Panc1 (cell line): ENCODE measurements around the gene SCARB2. TPM values are rescaled to one million over a fixed set of nuclear protein-coding genes. Genes with fewer than 3 reads are reported as not detected.

ENCODE experiments used
- ATAC-seq: fragments of 200-7000 bp; cut with Tn5 transposase; 2 replicates; pipeline ENCODE4 v1.9.1; 2020; ENCODE audit warnings: mild to moderate bottlenecking, moderate library complexity
- BruUV-seq: library from RNA; stranded (reverse); fragments of 400-500 nt; replicated peaks from 2 replicates; lab custom pipeline; 2021; lab: Mats Ljungman, UMichigan
- CTCF ChIA-PET: fragments of 300-600 bp; sonication (Branson Sonifier 250); formaldehyde crosslinking; loops from one replicate; lab custom pipeline; 2022; ENCODE audit warnings: antibody characterized with exemption; lab: Charles Lee
- POLR2A ChIA-PET: fragments of 300-600 bp; sonication (Branson Sonifier 250); formaldehyde crosslinking; loops from one replicate; lab custom pipeline; 2022; ENCODE audit warnings: antibody characterized with exemption; lab: Charles Lee
- DNase-seq: peaks from one replicate; pipeline ENCODE4 v3.0.0-alpha.2; 2010; ENCODE audit warnings: low read depth, low spot score
- H3K27ac ChIP-seq: 2 replicates; pipeline ENCODE4 v1.5.1; 2011; ENCODE audit warnings: mild to moderate bottlenecking, low read length, inconsistent platforms
- H3K27me3 ChIP-seq: fragments of 200-500 bp; sonication (Bioruptor generic); 2 replicates; pipeline ENCODE4 v1.6.0; 2014; ENCODE audit warnings: low read length, inconsistent platforms; ENCODE audit not compliant: control insufficient read depth, insufficient read depth
- H3K36me3 ChIP-seq: fragments of 200-500 bp; sonication (Bioruptor generic); 2 replicates; pipeline ENCODE4 v1.5.1; 2014; ENCODE audit warnings: inconsistent platforms, mild to moderate bottlenecking, low read length, moderate library complexity; ENCODE audit not compliant: control insufficient read depth, insufficient read depth
- H3K4me1 ChIP-seq: 2 replicates; pipeline ENCODE4 v1.5.1; 2011; ENCODE audit warnings: inconsistent platforms, mild to moderate bottlenecking, low read length, moderate library complexity; ENCODE audit not compliant: control insufficient read depth, insufficient read depth
- H3K4me3 ChIP-seq, 2 experiments: 2 replicates each; pipeline ENCODE4 v1.5.1; 2011 to 2012; ENCODE audit warnings: low read depth in 2 of 2, low read length in 2 of 2, mild to moderate bottlenecking in 2 of 2, inconsistent platforms in 1 of 2, moderate library complexity in 1 of 2
- H3K9me3 ChIP-seq: fragments of 200-500 bp; sonication (Bioruptor generic); 2 replicates; pipeline ENCODE4 v1.5.1; 2014; ENCODE audit warnings: low read depth, mild to moderate bottlenecking, inconsistent platforms, low read length, moderate library complexity; ENCODE audit not compliant: control insufficient read depth, insufficient read depth
- POLR2AphosphoS5 ChIP-seq: IDR thresholded peaks from 2 replicates; pipeline ENCODE4 v1.6.1; 2012; ENCODE audit warnings: mild to moderate bottlenecking, low read depth, low read length, moderate library complexity
- REST ChIP-seq, 2 experiments: IDR thresholded peaks; 2 replicates each; pipeline ENCODE4 v1.6.1; 2011 to 2012; ENCODE audit warnings: low read depth in 2 of 2, control low read depth in 1 of 2, low read length in 1 of 2, mild to moderate bottlenecking in 1 of 2, moderate library complexity in 1 of 2; ENCODE audit not compliant: insufficient read depth in 1 of 2
- SIN3A ChIP-seq: IDR thresholded peaks from 2 replicates; pipeline ENCODE4 v1.6.1; 2012; ENCODE audit warnings: low read depth, mild to moderate bottlenecking, low read length, moderate library complexity, borderline replicate concordance; ENCODE audit not compliant: insufficient read depth
- TCF7L2 ChIP-seq: IDR thresholded peaks from 2 replicates; pipeline ENCODE4 v1.6.1; 2011; ENCODE audit warnings: mild to moderate bottlenecking, low read depth, low read length, inconsistent platforms
- in situ Hi-C: cut with HindIII; loops from 2 replicates; pipeline ENCODE4 v1.10.0; 2016; ENCODE audit warnings: low sequenced_read_pairs, low pct_unique_long_range_greater_than_20kb
- intact Hi-C: fragments of 100-400 bp; cut with micrococcal nuclease; formaldehyde crosslinking; loops from one replicate; pipeline ENCODE4 v1.10.0; 2022; ENCODE audit not compliant: unreplicated experiment
- total RNA-seq: library from RNA; stranded (reverse); gene quantifications from one replicate; pipeline ENCODE4 v1.2.1, GENCODE V29; 2021; ENCODE audit not compliant: unreplicated experiment
- TF ChIP-seq, protein P1 (sequence below): fragments of 450-650 bp; IDR thresholded peaks from 2 replicates; pipeline ENCODE4 v1.5.1; 2017; ENCODE audit warnings: mild to moderate bottlenecking

SCARB2 gene
- total RNA-seq, 1 experiment from 2014 or later = 59.4 TPM

DNA sequence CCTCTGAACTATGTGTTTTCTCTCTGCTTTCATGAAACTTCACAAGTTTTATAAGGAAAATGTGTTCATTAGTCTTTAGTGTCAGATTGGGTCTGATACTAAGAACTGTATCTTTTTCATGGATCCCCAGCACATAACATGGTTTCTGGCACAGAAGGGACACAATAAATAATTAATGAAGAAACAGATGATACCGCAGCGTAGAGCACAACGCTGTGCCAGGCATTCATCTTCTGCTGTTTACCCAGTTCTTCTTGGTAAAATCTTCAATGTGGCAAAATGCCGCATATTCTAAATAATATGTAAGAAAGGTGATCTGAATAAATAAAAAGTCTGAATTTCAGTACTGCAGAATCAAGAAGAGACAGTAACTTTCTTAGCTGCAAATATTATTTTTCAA, 12.3 kb downstream of the SCARB2 start:
- no peaks in the 10 kb centered on the region for H3K9me3 ChIP-seq
- intact Hi-C loops = no loop called here
- POLR2A ChIA-PET = no interaction called here

DNA sequence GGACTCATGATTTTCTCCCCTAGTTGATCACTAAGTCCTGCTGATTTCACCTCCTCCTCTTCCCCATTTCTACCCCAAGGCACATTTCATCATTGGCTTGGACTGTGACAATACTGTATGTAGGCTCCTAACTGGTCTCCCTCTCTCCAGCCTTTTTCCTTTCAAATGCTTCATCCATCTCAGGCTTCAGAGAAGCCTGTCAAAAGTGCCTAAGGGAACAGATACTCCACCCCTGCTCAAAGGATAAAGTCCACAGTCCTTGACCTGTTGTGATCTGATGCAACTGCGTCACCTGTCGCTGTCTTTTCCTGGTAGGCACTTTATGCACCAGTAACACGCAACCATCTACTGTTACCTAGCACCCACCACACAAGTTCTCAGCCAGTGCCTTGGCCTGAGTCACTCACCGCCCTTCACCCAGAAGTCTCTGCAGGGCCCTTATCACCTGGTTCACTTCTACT, 12.8 kb downstream of the SCARB2 start:
- CTCF ChIA-PET = interaction anchor here (0.5 kb wide), 1 partner anchor 16 kb away, joined by 3 read pairs; no protein-coding TSS in a partner anchor
- H3K9me3 ChIP-seq = no peaks in the 10 kb centered on the region
- H3K36me3 ChIP-seq = no peaks in the 10 kb centered on the region
- in situ Hi-C loops (no loop called here), intact Hi-C loops (no loop called here)
- no peak; the same call in 1 of the 2 replicates for ATAC-seq
- TF ChIP-seq TCF7L2 (no peak), REST (IDR thresholded peaks at IDR 0.05; ENCODE audit: insufficient read depth in 1 of 2, low read depth in 2 of 2, low read length in 1 of 2) (no peak), SIN3A (no peak), POLR2AphosphoS5 (no peak)
- TF ChIP-seq, protein P1, sequence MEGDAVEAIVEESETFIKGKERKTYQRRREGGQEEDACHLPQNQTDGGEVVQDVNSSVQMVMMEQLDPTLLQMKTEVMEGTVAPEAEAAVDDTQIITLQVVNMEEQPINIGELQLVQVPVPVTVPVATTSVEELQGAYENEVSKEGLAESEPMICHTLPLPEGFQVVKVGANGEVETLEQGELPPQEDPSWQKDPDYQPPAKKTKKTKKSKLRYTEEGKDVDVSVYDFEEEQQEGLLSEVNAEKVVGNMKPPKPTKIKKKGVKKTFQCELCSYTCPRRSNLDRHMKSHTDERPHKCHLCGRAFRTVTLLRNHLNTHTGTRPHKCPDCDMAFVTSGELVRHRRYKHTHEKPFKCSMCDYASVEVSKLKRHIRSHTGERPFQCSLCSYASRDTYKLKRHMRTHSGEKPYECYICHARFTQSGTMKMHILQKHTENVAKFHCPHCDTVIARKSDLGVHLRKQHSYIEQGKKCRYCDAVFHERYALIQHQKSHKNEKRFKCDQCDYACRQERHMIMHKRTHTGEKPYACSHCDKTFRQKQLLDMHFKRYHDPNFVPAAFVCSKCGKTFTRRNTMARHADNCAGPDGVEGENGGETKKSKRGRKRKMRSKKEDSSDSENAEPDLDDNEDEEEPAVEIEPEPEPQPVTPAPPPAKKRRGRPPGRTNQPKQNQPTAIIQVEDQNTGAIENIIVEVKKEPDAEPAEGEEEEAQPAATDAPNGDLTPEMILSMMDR = no peak
- H3K4me3 ChIP-seq = no peak overlapping the region
- peaks cover 9% of the 10 kb centered on the region; the same call in 1 of the 2 replicates for H3K4me1 ChIP-seq
- no peaks in the 10 kb centered on the region for H3K27me3 ChIP-seq
- POLR2A ChIA-PET = no interaction called here
- no peak for DNase-seq
- BruUV-seq = no TSS peak
- no peak overlapping the region for H3K27ac ChIP-seq

More for the DNA sequence above, 12.3 kb downstream of the SCARB2 start:
- in situ Hi-C loops = no loop called here
- Histone ChIP-seq H3K4me1 (peaks cover 9% of the 10 kb centered on the region; the same call in 1 of the 2 replicates), H3K36me3 (no peaks in the 10 kb centered on the region), H3K27me3 (no peaks in the 10 kb centered on the region), H3K27ac (no peak overlapping the region), H3K4me3 (no peak overlapping the region)
- no TSS peak for BruUV-seq
- TF ChIP-seq POLR2AphosphoS5 (no peak), SIN3A (no peak), TCF7L2 (no peak), REST (IDR thresholded peaks at IDR 0.05; ENCODE audit: insufficient read depth in 1 of 2, low read depth in 2 of 2, low read length in 1 of 2) (no peak)
- TF ChIP-seq, protein P1 = no peak
- CTCF ChIA-PET = no interaction called here
- no peak for DNase-seq
- no peak for ATAC-seq
